Measurements from ENCODE around the gene HSPA4. TPM values are rescaled to one million over a fixed set of nuclear protein-coding genes. Genes with fewer than 3 reads are reported as not detected.

Gene HSPA4
- total and polyA plus RNA-seq, 2 experiments from 2014 or later, result 340 to 343 TPM

DNA sequence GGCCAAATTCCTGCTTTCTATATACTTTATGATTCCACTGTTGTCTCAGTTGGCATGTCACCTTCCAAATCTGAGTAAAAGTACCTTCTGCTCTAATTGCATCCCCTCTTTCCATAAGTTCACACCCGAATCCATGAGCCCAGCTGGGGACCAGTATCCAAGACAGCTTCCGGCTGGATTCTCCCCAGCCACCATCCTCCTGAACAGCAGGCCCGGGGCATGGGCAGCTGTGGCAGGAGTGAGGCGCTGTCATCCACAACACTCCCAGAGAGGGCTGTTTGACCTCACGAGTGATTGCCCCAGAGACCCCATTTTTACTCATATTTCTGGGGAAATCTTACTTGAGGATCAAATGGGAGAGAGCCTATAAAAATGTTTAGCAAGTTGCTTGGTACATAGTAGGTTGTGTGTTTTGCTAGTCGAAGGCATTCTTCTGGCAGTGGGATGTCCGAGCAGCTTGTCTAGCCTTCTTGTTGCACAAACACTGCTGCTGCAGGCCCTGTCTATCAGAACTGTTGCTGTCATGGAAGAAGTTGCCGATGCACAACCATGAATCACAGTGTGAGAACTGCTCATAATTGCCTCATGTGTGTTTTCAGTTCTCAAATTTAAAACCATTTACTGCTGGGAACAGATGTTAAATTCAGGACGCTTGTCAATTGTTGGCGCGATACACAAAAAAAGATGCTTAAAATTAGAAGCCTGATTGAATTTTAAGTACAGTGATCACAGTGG is 93.8 kb downstream of the HSPA4 start (continued):
- TF ChIP-seq, protein P1, sequence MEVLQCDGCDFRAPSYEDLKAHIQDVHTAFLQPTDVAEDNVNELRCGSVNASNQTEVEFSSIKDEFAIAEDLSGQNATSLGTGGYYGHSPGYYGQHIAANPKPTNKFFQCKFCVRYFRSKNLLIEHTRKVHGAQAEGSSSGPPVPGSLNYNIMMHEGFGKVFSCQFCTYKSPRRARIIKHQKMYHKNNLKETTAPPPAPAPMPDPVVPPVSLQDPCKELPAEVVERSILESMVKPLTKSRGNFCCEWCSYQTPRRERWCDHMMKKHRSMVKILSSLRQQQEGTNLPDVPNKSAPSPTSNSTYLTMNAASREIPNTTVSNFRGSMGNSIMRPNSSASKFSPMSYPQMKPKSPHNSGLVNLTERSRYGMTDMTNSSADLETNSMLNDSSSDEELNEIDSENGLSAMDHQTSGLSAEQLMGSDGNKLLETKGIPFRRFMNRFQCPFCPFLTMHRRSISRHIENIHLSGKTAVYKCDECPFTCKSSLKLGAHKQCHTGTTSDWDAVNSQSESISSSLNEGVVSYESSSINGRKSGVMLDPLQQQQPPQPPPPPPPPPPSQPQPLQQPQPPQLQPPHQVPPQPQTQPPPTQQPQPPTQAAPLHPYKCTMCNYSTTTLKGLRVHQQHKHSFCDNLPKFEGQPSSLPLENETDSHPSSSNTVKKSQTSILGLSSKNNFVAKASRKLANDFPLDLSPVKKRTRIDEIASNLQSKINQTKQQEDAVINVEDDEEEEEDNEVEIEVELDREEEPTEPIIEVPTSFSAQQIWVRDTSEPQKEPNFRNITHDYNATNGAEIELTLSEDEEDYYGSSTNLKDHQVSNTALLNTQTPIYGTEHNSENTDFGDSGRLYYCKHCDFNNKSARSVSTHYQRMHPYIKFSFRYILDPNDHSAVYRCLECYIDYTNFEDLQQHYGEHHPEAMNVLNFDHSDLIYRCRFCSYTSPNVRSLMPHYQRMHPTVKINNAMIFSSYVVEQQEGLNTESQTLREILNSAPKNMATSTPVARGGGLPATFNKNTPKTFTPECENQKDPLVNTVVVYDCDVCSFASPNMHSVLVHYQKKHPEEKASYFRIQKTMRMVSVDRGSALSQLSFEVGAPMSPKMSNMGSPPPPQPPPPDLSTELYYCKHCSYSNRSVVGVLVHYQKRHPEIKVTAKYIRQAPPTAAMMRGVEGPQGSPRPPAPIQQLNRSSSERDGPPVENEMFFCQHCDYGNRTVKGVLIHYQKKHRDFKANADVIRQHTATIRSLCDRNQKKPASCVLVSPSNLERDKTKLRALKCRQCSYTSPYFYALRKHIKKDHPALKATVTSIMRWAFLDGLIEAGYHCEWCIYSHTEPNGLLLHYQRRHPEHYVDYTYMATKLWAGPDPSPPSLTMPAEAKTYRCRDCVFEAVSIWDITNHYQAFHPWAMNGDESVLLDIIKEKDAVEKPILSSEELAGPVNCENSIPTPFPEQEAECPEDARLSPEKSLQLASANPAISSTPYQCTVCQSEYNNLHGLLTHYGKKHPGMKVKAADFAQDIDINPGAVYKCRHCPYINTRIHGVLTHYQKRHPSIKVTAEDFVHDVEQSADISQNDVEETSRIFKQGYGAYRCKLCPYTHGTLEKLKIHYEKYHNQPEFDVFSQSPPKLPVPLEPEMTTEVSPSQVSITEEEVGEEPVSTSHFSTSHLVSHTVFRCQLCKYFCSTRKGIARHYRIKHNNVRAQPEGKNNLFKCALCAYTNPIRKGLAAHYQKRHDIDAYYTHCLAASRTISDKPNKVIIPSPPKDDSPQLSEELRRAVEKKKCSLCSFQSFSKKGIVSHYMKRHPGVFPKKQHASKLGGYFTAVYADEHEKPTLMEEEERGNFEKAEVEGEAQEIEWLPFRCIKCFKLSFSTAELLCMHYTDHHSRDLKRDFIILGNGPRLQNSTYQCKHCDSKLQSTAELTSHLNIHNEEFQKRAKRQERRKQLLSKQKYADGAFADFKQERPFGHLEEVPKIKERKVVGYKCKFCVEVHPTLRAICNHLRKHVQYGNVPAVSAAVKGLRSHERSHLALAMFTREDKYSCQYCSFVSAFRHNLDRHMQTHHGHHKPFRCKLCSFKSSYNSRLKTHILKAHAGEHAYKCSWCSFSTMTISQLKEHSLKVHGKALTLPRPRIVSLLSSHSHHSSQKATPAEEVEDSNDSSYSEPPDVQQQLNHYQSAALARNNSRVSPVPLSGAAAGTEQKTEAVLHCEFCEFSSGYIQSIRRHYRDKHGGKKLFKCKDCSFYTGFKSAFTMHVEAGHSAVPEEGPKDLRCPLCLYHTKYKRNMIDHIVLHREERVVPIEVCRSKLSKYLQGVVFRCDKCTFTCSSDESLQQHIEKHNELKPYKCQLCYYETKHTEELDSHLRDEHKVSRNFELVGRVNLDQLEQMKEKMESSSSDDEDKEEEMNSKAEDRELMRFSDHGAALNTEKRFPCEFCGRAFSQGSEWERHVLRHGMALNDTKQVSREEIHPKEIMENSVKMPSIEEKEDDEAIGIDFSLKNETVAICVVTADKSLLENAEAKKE (CRISPR knock-in tag; IDR thresholded peaks at IDR 0.05), result no peak
- TF ChIP-seq, protein P2, sequence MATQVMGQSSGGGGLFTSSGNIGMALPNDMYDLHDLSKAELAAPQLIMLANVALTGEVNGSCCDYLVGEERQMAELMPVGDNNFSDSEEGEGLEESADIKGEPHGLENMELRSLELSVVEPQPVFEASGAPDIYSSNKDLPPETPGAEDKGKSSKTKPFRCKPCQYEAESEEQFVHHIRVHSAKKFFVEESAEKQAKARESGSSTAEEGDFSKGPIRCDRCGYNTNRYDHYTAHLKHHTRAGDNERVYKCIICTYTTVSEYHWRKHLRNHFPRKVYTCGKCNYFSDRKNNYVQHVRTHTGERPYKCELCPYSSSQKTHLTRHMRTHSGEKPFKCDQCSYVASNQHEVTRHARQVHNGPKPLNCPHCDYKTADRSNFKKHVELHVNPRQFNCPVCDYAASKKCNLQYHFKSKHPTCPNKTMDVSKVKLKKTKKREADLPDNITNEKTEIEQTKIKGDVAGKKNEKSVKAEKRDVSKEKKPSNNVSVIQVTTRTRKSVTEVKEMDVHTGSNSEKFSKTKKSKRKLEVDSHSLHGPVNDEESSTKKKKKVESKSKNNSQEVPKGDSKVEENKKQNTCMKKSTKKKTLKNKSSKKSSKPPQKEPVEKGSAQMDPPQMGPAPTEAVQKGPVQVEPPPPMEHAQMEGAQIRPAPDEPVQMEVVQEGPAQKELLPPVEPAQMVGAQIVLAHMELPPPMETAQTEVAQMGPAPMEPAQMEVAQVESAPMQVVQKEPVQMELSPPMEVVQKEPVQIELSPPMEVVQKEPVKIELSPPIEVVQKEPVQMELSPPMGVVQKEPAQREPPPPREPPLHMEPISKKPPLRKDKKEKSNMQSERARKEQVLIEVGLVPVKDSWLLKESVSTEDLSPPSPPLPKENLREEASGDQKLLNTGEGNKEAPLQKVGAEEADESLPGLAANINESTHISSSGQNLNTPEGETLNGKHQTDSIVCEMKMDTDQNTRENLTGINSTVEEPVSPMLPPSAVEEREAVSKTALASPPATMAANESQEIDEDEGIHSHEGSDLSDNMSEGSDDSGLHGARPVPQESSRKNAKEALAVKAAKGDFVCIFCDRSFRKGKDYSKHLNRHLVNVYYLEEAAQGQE (IDR thresholded peaks at IDR 0.05; ENCODE audit: unreplicated experiment), result no peak

DNA sequence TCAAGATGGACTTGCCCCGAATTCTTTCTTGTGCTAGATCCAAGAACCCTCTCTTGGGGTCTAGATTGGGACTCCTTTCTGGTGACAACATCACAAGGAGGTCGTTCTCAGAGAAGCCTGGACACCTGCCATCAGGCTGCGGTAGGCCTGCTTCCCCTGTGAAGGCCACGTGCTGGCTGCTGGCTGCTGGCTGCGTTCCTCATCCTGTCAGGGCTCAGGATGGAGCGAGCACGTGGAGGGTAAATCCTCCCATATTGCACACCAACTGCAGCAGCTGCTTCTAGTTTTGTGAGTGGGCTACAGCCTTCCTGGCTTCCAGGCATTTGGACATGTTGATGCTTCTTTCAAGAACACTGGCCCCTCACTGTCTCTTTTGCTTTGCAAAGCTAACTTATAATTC is 95.6 kb downstream of the HSPA4 start:
- H3K27ac ChIP-seq (ENCODE audit: low read depth), result no peak overlapping the region
- Mint-ChIP-seq H3K27ac (no peak overlapping the region), H3K4me3 (no peak overlapping the region), H3K9me3 (peaks cover 10% of the 10 kb centered on the region; the same call in 2 of the 3 replicates), H3K36me3 (ENCODE audit: low read depth) (no peaks in the 10 kb centered on the region; the same call in 2 of the 3 replicates), H3K4me1 (peaks cover 5% of the 10 kb centered on the region; the same call in 1 of the 3 replicates), H3K27me3 (ENCODE audit: insufficient read depth, low read depth, poor library complexity) (no peaks in the 10 kb centered on the region)
- 0 out of 2 replicates have a peak, but pooled peaks cover 4% of the 10 kb centered on the region for H3K9me2 ChIP-seq (ENCODE audit: insufficient read depth)
- no peaks in the 10 kb centered on the region for H3K36me3 ChIP-seq (ENCODE audit: insufficient read depth)
- DNase-seq (ENCODE audit: low spot score), result no peak
- no peak overlapping the region for H3K4me3 ChIP-seq
- no peak for ATAC-seq
- H3K79me2 ChIP-seq (replicated peaks; ENCODE audit: insufficient read depth), result no peaks in the 10 kb centered on the region
- H4K20me1 ChIP-seq (replicated peaks; ENCODE audit: insufficient read depth), result no peaks in the 10 kb centered on the region
- H3K4me2 ChIP-seq, result no peak overlapping the region
- H3K4me1 ChIP-seq (ENCODE audit: insufficient read depth), result no peaks in the 10 kb centered on the region
- H3K27me3 ChIP-seq (ENCODE audit: insufficient read depth), result no peaks in the 10 kb centered on the region
- no peaks in the 10 kb centered on the region for H3F3A ChIP-seq (replicated peaks; ENCODE audit: low read depth)
- H2AFZ ChIP-seq, result no peak overlapping the region
- TF ChIP-seq, protein P3, sequence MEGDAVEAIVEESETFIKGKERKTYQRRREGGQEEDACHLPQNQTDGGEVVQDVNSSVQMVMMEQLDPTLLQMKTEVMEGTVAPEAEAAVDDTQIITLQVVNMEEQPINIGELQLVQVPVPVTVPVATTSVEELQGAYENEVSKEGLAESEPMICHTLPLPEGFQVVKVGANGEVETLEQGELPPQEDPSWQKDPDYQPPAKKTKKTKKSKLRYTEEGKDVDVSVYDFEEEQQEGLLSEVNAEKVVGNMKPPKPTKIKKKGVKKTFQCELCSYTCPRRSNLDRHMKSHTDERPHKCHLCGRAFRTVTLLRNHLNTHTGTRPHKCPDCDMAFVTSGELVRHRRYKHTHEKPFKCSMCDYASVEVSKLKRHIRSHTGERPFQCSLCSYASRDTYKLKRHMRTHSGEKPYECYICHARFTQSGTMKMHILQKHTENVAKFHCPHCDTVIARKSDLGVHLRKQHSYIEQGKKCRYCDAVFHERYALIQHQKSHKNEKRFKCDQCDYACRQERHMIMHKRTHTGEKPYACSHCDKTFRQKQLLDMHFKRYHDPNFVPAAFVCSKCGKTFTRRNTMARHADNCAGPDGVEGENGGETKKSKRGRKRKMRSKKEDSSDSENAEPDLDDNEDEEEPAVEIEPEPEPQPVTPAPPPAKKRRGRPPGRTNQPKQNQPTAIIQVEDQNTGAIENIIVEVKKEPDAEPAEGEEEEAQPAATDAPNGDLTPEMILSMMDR (conservative IDR thresholded peaks at IDR 0.05; ENCODE audit: low read depth in 2 of 2), result no peak
- no peak for TF ChIP-seq STAT1 (IDR thresholded peaks at IDR 0.05; ENCODE audit: unreplicated experiment)
- no peak for TF ChIP-seq EZH2phosphoT487 (IDR thresholded peaks at IDR 0.05; ENCODE audit: unreplicated experiment)
- TF ChIP-seq ZNF114 (CRISPR knock-in tag; IDR thresholded peaks at IDR 0.05), result no peak
- TF ChIP-seq ZNF331 (CRISPR knock-in tag; IDR thresholded peaks at IDR 0.05; ENCODE audit: low read depth), result no peak
- no peak for TF ChIP-seq NANOG (IDR thresholded peaks at IDR 0.05; ENCODE audit: borderline replicate concordance)
- TF ChIP-seq, protein P2 (IDR thresholded peaks at IDR 0.05; ENCODE audit: unreplicated experiment), result no peak
